Measurements from ENCODE around the gene NDUFA8. TPM values are rescaled to one million over a fixed set of nuclear protein-coding genes. Genes with fewer than 3 reads are reported as not detected.

Gene NDUFA8
- total RNA-seq, 4 donors from 2014 or later = 16.3 to 34.4 (median 30.2) TPM

GRCh38 chr9:122197426-122197825 lies 37.8 kb upstream of the NDUFA8 start:
- no peak for DNase-seq (ENCODE audit: low spot score in 2 of 2)
- WGBS = 48% methylated on average over 7 of the region's 7 CpGs

DNA sequence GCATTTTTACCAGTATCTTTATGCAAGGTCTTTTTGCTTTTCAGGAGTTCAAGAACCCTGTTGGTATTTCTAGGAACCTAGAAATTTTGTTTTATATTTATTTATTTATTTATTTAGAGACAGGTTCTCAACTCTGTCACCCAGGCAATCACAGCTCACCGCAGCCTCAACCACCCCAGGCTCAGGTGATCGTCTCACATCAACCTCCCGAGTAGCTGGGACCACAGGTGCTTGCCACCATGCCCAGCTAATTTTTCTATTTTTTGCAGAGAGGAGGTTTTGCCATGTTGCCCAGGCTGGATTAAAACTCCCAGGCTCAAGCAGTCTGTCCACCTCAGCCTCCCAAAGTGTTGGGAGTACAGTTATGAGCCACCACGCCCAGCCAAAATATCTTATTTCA lies 36.3 kb upstream of the NDUFA8 start:
- WGBS = 84% methylated on average over 4 of the region's 4 CpGs
- Histone ChIP-seq H3K36me3 (no peaks in the 10 kb centered on the region), H3K27ac (no peak overlapping the region), H3K4me1 (no peaks in the 10 kb centered on the region), H3K9me3 (no peaks in the 10 kb centered on the region), H3K27me3 (peaks cover 14% of the 10 kb centered on the region), H3K4me3 (no peak overlapping the region)
- TF ChIP-seq POLR2AphosphoS5 (IDR thresholded peaks at IDR 0.05) (no peak), CTCF (IDR thresholded peaks at IDR 0.05) (no peak), POLR2A (IDR thresholded peaks at IDR 0.05) (no peak), EP300 (IDR thresholded peaks at IDR 0.05) (no peak)
- DNase-seq (ENCODE audit: low spot score in 2 of 2) = no peak

More at GRCh38 chr9:122197426-122197825, 37.8 kb upstream of the NDUFA8 start:
- Histone ChIP-seq H3K4me1 (no peaks in the 10 kb centered on the region), H3K9me3 (no peaks in the 10 kb centered on the region), H3K27ac (no peak overlapping the region), H3K4me3 (no peak overlapping the region), H3K27me3 (peaks cover 14% of the 10 kb centered on the region), H3K36me3 (no peaks in the 10 kb centered on the region)
- TF ChIP-seq POLR2A (IDR thresholded peaks at IDR 0.05) = no peak
- TF ChIP-seq EP300 (IDR thresholded peaks at IDR 0.05) = no peak
- no peak for TF ChIP-seq POLR2AphosphoS5 (IDR thresholded peaks at IDR 0.05)
- no peak for TF ChIP-seq CTCF (IDR thresholded peaks at IDR 0.05)

DNA sequence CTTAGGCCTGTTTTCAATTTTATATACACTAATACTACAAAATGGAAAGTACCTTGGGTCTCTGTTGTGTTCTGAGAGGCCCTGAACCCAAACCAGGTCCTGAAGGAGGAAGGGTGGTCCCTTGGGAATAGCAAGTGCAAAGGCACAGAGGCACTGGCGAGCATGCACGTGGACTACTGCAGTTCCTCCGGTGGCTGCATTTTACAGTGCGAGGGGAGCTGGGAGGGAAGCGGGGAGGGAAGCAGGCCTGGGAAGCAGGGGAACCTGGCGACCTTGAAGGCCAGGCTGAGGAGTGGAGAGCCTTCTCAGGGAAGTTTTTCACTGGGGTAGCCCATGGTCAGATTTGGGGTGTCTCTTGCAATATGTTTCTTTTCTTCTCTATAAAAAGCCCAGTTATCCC lies 34.1 kb upstream of the NDUFA8 start:
- no peaks in the 10 kb centered on the region for H3K36me3 ChIP-seq
- 82% methylated on average over 6 of the region's 6 CpGs for WGBS
- H3K27me3 ChIP-seq = peaks cover 14% of the 10 kb centered on the region
- H3K4me1 ChIP-seq = no peaks in the 10 kb centered on the region
- DNase-seq (ENCODE audit: low spot score in 2 of 2) = no peak
- no peak overlapping the region for H3K27ac ChIP-seq
- TF ChIP-seq EP300 (IDR thresholded peaks at IDR 0.05) = no peak
- no peak for TF ChIP-seq CTCF (IDR thresholded peaks at IDR 0.05)
- no peak for TF ChIP-seq POLR2AphosphoS5 (IDR thresholded peaks at IDR 0.05)
- TF ChIP-seq POLR2A (IDR thresholded peaks at IDR 0.05) = no peak
- H3K9me3 ChIP-seq = no peaks in the 10 kb centered on the region
- H3K4me3 ChIP-seq = no peak overlapping the region

- H3K27ac ChIP-seq = no peak overlapping the region
- no peaks in the 10 kb centered on the region for H3K36me3 ChIP-seq
- WGBS = 84% methylated on average over 16 of the region's 16 CpGs
- no peak for TF ChIP-seq POLR2AphosphoS5 (IDR thresholded peaks at IDR 0.05)
- no peak for TF ChIP-seq CTCF (IDR thresholded peaks at IDR 0.05)
- no peak for TF ChIP-seq EP300 (IDR thresholded peaks at IDR 0.05)
- no peak for TF ChIP-seq POLR2A (IDR thresholded peaks at IDR 0.05)
- no peaks in the 10 kb centered on the region for H3K9me3 ChIP-seq
- no peak for DNase-seq (ENCODE audit: low spot score in 2 of 2)
- H3K4me1 ChIP-seq = no peaks in the 10 kb centered on the region
- H3K27me3 ChIP-seq = peaks cover 10% of the 10 kb centered on the region
- no peak overlapping the region for H3K4me3 ChIP-seq
Measured at GRCh38 chr9:122192914-122193525, 33.4 kb upstream of the NDUFA8 start.

- Histone ChIP-seq H3K27ac (no peak overlapping the region), H3K36me3 (no peaks in the 10 kb centered on the region), H3K4me3 (no peak overlapping the region), H3K4me1 (no peaks in the 10 kb centered on the region), H3K9me3 (no peaks in the 10 kb centered on the region), H3K27me3 (peaks cover 4% of the 10 kb centered on the region)
- WGBS = 84% methylated on average over 5 of the region's 5 CpGs
- TF ChIP-seq POLR2AphosphoS5 (IDR thresholded peaks at IDR 0.05) = no peak
- no peak for TF ChIP-seq EP300 (IDR thresholded peaks at IDR 0.05)
- no peak for TF ChIP-seq POLR2A (IDR thresholded peaks at IDR 0.05)
- TF ChIP-seq CTCF (IDR thresholded peaks at IDR 0.05) = no peak
- no peak for DNase-seq (ENCODE audit: low spot score in 2 of 2)
Measured at GRCh38 chr9:122192261-122192875, 32.8 kb upstream of the NDUFA8 start.
